ENCODE results near the gene OMA1.
"Not testable (repeated sequence)": the region's sequence is repeated elsewhere in the genome, so short reads cannot be mapped to it uniquely, and the experiment has no call there.

The OMA1 gene

DNA sequence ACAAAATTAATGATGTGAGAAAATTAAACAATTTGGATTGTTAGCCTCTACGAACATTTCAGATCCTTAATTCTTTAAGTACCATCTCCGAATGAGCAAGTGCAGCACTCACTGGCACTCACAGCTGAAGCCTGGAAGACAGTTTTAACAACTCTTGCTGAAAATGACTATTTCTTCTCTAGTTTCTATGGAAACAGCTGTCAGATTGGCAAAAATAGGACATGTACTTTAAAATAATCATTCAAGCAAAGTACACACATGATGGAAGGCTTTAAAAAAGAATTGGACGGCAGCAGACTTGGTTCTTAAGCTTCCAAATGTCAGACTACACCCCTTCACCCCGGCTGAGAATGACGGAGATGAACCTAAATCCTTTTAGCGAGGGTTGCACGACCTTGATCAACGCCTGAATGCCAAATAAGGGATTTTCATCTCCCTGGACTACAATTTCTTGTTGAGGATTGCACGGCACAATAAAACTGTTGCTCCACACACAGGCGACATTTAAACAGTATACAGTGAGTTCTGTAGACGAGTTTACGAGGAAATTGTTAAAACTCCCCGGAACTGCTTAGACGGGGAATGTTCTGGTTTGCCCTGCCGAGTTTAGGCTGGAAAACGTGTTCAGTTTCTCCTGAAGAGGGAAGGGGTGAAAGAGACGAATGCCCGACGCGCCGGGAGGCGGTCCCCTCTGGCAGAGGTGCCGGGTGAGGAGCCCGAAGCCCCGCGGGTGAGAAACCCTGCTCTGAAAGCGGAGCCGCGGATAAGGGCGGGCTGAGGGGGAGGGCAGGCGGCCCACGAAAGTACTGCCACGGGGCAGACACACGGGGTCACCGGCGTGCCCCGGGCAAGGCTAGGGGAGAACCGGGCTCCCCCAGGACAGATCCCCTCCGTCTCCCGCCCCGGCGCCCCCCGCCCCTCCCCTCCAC, 671 bp downstream of the OMA1 start:
- peak; percentile 83 for DNase-seq
- in situ Hi-C loops (cut with HindIII; ENCODE audit: low pct_ligation_motif_present, low pct_unique_long_range_greater_than_20kb, low sequenced_read_pairs), result no loop called here

DNA sequence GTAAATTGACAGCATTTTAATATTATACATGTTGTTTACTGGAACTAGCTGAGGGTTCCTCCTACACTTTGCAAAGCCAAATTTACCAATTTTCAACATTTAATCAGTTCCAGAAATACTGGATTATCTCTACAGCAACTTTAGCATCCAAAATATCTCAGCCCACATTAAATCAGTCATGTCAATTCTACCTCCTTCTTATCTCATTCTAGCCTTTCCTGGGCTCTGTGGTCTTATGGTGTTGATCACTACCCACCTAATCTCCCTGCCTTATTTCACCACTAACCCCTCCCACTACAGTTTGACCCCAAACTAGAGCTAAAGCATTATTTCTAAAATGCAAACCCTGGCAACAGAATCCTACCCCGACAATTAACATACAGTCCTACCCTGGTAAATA, 3.3 kb downstream of the OMA1 start:
- in situ Hi-C loops (cut with HindIII; ENCODE audit: low pct_ligation_motif_present, low pct_unique_long_range_greater_than_20kb, low sequenced_read_pairs), result no loop called here

DNA sequence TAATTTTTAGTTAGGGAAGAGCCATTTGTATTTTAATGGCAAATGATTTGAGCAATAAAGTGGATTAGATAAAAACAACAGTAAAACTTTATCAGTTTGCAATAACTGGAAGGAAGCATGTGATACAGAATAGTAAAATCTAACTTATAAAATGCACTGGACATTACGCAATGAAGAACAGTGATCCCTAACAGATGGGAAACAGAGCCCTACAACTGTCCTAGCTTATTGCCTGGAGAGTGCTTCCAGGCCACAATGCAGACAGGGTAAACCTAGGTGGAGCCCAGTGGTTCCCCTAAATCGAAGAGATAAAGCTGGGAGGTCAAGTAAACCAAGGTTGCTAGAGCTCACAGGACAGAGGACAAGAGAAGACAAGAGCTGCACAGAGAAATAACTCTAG, 7.0 kb downstream of the OMA1 start:
- in situ Hi-C loops (cut with HindIII; ENCODE audit: low pct_ligation_motif_present, low pct_unique_long_range_greater_than_20kb, low sequenced_read_pairs), result no loop called here
- no peak for DNase-seq

More for the DNA sequence above, 3.3 kb downstream of the OMA1 start:
- DNase-seq, result no peak

DNA sequence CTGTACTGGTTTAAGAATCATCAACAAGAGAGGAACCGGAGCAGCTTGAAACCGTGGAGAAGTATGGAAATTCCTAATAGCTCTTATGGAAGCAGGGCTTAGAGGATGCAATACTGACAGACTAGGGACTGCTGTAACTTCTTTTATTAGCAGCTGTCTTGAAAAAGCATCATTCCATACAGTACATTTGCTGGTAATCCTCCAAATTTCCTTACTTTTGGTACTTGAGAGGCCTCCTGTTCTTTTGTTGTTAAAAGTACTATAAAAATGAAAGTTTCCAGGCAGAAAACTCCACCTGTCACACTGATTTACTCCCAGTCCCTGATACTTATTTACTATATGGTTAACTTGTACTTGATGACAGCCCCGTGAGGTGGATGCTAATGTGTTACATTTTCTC, 7.7 kb downstream of the OMA1 start:
- in situ Hi-C loops (cut with HindIII; ENCODE audit: low pct_ligation_motif_present, low pct_unique_long_range_greater_than_20kb, low sequenced_read_pairs), result no loop called here
- DNase-seq, result no peak

DNA sequence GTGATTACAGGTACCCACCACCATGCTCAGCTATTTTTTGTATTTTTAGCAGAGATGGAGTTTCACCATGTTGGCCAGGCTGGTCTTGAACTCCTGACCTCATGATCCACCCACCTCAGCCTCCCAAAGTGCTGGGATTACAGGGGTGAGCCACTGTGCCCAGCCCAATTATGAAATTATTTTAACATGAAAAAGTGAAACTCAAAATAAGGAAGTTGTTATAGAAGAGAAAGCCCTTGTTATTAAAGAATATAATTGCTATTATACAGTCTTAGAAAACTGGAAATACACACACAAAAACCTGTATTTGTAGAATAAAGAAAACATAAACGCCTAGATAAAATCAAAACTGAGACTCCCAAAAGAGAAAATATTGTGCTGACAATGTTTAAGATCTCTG, 14.7 kb downstream of the OMA1 start:
- in situ Hi-C loops (cut with HindIII; ENCODE audit: low pct_ligation_motif_present, low pct_unique_long_range_greater_than_20kb, low sequenced_read_pairs); DNase-seq: not testable (repeated sequence)

DNA sequence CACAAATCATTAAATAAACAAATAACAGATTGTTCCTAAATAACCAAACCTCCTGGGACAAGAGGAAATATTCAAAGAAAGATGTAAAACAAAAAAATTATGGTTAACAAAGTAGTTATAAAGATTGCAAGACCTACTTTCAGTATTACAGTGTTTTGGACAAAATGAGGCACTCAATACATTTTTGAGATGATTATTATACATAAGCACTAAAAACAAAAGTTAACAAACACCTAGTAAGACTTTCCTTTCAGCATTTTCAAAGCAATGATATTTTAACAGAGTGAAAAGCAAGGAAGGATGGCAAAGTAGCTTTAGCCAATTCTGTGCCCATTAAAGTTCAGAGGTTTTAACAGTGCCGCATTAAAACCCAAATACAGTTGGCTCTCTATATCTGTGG, 17.2 kb downstream of the OMA1 start:
- in situ Hi-C loops (cut with HindIII; ENCODE audit: low pct_ligation_motif_present, low pct_unique_long_range_greater_than_20kb, low sequenced_read_pairs), result no loop called here
- no peak for DNase-seq

DNA sequence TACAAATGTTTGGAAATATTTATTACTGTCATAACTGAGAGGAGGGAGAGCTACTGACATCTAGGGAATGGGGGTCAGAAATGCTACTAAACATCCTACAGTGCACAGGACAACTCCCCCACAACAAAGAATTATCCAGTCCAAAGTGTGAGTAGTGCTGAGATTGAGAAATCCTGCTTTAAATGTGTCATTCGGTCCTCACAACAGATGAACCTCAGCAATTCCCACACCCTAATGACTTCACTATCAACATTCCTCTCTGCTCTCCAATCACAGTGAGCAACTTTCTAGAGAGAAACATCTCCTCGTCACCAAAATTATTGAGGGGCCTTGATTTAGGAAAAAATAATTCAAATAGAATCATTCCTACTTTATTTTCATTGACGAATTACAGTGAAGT, 18.0 kb downstream of the OMA1 start:
- in situ Hi-C loops (cut with HindIII; ENCODE audit: low pct_ligation_motif_present, low pct_unique_long_range_greater_than_20kb, low sequenced_read_pairs), result no loop called here
- no peak for DNase-seq

DNA sequence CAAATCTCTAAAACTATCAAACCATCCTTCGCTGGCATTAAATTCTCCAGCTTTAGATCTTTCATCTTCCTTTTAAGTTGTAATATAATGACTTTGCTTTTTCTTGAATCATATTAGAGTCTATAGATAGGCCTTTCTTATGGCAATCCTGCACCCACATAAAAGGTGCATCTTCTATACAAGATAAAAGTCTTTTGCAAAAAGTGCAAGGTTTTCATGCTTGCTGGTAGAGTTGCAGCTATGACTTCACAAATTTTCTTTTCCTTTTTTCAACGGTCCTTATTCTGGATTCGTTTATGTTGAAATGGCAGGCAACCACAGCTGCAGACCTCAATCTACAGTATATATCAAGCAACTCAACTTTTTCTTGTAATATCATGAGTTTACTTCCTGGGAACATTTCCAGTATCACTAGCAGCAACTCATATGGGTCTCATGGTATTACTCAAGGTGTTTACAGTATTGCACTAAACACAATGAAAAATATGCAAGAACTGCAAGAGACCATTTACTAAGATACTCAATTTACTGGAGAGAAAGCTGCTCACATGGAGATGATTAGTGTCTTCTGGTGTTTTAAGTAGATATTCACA, 22.1 kb downstream of the OMA1 start:
- no peak for DNase-seq
- in situ Hi-C loops (cut with HindIII; ENCODE audit: low pct_ligation_motif_present, low pct_unique_long_range_greater_than_20kb, low sequenced_read_pairs), result no loop called here

DNA sequence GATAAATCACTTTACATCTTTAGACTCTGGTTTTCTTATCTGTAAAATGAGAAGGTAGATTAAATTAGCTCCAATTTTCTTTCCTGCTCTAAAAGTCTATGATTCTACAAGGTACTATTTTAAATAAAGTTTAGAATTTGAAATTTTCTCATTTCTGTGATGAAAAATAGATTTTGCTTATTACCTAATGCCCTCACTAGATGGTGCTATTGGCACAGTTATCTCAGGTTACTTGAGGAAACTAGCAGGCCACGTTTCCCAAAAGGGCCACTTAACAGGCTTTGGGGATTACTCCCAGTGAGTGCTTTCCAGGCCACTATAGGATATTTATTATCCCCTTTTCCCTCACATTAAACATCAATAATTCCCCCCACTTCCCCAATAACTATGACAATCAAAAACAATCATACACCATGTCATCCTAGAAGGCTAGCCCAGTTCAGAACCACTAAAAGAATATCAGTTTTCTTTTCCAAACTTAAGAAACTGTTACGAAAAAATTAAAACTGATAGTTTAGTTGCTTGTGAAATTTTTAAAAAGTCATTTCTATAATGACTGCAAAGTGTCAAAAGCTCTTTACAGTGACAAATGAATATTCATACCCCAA, 30.6 kb downstream of the OMA1 start:
- in situ Hi-C loops (cut with HindIII; ENCODE audit: low pct_ligation_motif_present, low pct_unique_long_range_greater_than_20kb, low sequenced_read_pairs), result no loop called here
- DNase-seq, result peak; percentile 70

DNA sequence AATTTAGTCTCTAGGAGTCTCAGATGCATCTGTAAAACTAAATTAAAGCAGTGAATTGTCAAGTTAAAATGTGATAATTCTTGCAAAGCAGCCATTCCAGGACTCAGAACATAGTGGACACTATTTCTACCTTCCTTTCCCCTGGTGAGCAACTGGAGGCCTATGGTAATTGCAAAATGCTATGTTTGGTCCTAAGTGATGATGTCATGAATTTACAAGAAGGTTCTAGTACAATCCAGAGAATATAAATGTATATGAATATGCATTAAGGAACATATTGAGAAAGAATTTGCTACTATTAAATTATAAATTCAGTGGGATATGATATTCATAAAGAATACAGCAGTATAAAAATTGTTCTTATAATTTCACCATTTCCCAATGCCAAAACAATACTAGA, 32.6 kb downstream of the OMA1 start:
- in situ Hi-C loops (cut with HindIII; ENCODE audit: low pct_ligation_motif_present, low pct_unique_long_range_greater_than_20kb, low sequenced_read_pairs), result no loop called here
- no peak for DNase-seq

DNA sequence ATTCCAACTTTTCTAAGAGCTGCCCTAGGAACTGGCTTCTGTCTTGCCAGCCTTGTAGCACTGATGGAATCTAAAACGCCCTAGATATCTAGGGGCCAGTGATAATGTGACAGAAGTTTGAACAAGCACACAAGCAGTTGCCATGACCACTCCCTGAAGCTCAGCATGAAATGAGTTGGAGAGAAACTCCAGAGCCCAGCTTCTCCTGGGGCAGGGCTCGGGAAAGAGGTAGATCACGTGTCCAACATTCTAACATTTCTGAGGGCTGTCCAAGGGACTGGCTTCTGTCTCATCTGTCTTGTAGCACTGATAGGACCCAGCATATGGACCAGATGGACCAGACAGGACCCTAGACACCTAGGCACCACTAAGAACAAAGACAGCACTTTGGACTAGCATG, 37.9 kb downstream of the OMA1 start:
- in situ Hi-C loops (cut with HindIII; ENCODE audit: low pct_ligation_motif_present, low pct_unique_long_range_greater_than_20kb, low sequenced_read_pairs), result no loop called here
- DNase-seq, result no peak

DNA sequence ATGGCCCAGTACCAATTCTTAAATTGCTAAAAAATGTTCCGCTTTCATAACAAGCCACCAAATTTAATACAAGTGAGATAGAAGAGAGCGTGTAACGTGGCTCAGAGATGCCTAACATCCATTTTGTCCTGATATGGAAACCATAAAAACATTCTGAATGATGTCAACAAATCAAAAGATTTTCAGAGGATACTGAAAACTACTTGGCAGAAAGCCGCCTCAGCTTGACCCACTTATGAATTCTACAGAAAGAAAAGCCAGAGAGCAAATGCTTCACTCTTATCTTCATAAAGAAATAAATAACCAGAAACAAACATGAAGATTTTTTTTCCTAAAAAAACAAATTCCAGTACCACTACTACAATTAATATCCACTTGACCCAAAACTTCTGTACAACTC, 41.2 kb downstream of the OMA1 start:
- DNase-seq, result no peak
- in situ Hi-C loops (cut with HindIII; ENCODE audit: low pct_ligation_motif_present, low pct_unique_long_range_greater_than_20kb, low sequenced_read_pairs), result no loop called here

DNA sequence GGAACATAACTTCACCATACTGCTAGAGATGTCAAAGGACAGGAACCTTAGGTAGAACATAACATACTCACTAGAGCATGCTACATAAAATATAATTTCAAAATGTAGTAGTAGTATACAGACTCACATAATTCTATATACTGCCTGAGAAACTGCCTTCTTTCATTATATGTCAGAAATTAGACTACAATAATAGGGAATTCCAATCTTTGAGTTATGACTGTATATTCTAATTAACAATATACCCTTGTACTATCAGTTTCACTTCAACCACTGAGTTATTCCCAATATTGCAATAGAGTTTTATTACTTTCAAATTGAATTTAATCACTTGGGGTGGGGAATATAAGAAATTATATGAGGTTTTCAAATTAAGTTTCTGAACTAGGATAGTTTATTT, 44.0 kb downstream of the OMA1 start:
- in situ Hi-C loops (cut with HindIII; ENCODE audit: low pct_ligation_motif_present, low pct_unique_long_range_greater_than_20kb, low sequenced_read_pairs), result no loop called here
- DNase-seq, result no peak

DNA sequence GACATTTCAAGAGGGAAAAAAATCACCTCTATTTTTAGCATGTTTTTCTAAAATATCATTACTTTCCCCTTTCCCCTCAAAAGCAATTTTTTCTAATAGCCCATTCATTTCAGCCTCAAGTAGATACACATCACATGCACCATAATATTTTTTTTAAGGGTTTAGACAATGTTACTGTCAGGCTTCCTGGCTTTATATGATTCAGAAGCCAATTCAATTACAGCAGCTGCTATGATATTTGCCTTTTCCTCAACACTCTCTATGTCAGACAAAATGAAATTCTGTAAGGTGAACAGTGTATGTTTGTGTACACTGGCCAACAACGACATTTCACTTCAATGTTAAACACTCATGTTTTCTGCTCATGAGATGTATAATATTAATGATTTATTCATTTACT, 46.5 kb downstream of the OMA1 start:
- in situ Hi-C loops (cut with HindIII; ENCODE audit: low pct_ligation_motif_present, low pct_unique_long_range_greater_than_20kb, low sequenced_read_pairs), result no loop called here

DNA sequence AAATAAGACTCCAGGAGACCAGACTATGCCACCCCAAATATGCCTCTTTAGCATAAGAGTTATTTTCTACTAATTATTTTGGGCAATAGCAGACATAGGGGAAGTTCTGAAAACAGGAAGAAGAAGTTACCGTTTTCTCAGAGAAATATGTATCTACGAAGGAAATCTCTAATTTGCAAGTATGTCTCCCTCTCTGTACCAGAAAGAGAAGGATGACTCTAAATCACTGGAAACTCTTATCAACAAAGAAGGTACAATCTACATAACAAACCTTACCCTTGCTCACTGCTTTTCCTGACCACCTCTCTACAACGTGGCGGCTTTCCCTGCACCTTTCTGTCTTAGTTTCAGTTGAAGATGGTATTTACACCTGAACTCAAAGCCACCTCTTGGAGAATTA, 49.0 kb downstream of the OMA1 start:
- in situ Hi-C loops (cut with HindIII; ENCODE audit: low pct_ligation_motif_present, low pct_unique_long_range_greater_than_20kb, low sequenced_read_pairs), result no loop called here
- DNase-seq, result no peak

More for the DNA sequence above, 46.5 kb downstream of the OMA1 start:
- no peak for DNase-seq

DNA sequence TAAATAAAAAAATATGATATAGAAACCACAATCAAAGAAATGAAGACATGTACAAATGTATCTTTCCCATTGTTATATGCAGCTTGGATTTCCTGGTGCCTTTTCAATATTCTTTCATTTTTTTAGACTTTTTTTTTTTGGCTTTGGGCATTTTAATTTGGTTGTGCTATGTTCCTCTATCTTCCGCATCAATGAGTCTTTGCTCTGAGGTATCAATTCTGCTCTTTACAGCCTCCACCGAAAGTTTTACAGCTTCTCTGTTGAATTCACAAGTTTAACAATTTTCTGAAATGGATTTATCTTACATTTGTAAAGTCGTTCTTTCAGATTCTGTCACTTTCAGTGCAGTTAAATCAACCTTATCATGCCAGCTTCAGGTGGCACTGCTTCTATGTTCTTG, 50.5 kb downstream of the OMA1 start:
- in situ Hi-C loops (cut with HindIII; ENCODE audit: low pct_ligation_motif_present, low pct_unique_long_range_greater_than_20kb, low sequenced_read_pairs), result no loop called here
- DNase-seq, result no peak

DNA sequence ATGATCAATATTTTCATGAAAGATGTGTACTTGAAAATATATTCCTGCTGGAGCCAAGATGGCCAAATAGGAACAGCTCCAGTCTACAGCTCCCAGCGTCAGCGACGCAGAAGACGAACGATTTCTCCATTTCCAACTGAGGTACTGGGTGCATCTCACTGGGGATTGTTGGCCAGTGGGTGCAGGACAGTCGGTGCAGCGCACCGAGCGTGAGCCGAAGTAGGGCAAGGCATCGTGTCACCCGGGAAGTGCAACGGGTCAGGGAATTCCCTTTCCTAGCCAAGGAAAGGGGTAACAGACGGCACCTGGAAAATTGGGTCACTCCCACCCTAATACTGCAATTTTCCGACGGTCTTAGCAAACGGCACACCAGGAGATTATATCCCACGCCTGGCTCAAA, 57.6 kb downstream of the OMA1 start:
- DNase-seq; in situ Hi-C loops (cut with HindIII; ENCODE audit: low pct_ligation_motif_present, low pct_unique_long_range_greater_than_20kb, low sequenced_read_pairs): not testable (repeated sequence)

DNA sequence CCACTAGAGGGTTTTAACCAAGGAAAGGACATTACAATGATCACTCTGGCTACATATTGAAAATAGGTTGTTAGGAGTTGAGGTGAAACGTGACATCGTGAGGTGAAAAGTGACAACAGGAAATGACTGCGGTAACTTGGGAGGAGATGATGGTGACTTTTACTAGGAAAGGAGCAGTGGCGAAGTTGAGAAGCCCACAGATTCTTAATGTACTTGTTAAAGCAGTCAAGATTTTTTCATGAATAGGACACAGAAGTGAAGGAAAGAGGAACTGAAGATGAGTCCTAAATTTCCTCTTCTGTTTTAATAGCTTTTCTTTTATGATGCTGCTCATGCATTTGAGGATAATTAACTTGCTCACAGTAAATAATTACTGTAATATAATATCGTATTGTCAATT, 59.5 kb downstream of the OMA1 start:
- no peak for DNase-seq
- in situ Hi-C loops (cut with HindIII; ENCODE audit: low pct_ligation_motif_present, low pct_unique_long_range_greater_than_20kb, low sequenced_read_pairs), result no loop called here

DNA sequence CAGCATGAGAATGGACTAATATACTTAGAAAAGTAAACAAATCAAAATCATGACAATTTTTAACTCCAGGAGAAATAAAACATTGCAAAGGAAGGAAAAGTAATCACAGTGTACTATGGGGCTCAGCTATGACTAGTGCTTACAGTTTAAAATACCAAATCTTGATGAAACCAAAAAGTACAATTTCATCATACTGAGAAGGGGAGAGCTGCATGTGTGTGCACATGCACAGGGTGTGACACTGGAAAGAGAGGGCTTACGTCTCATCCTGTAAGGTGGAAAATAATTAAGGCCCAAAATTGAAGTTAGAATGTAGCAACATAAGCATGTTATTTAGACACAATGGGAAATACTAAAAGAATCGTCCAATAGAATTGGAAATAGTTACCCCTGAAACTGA, 64.6 kb downstream of the OMA1 start:
- in situ Hi-C loops (cut with HindIII; ENCODE audit: low pct_ligation_motif_present, low pct_unique_long_range_greater_than_20kb, low sequenced_read_pairs), result no loop called here
- DNase-seq, result no peak

DNA sequence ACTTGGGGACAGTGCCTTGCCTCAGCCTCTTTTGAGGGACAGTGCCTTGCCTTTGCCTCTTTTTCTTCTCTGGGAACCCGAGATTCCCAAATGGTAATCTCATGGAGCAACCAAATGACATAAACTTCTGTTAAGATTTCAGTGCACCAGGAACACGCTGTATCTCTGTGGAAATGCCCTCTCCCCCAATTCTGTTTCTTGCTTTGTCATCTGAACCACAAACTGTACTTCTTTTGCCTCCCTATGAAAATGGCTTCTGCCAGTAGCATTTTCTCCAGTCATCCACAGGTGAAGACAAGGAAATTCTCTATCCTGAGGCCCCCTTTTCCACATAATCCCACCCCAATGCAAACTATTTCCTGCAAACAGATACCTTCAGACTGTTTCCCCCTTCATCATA, 66.3 kb downstream of the OMA1 start:
- in situ Hi-C loops (cut with HindIII; ENCODE audit: low pct_ligation_motif_present, low pct_unique_long_range_greater_than_20kb, low sequenced_read_pairs), result no loop called here
- no peak for DNase-seq
